ENCODE results near the gene CYP46A1.

DNA sequence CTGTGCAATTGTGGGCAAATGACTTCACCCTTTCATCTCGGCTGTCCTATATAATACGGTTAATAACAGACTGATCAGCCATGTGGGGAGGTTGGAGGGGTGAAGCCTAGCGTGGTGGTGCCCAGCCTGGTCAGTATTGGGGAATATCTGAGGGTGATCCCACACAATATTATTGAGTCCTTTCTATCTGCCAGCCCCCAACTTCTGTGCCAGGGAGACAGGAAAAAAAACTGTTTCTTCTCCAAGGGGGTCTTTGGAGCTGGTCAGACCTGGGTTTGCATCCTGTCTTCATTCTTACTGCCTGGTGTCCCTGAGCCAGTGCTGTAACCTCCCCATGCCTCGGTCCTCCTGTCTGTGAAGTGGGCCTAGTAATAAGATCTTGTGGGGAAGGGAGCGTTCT lies 6.5 kb downstream of the CYP46A1 start:
- TF ChIP-seq, protein P1, sequence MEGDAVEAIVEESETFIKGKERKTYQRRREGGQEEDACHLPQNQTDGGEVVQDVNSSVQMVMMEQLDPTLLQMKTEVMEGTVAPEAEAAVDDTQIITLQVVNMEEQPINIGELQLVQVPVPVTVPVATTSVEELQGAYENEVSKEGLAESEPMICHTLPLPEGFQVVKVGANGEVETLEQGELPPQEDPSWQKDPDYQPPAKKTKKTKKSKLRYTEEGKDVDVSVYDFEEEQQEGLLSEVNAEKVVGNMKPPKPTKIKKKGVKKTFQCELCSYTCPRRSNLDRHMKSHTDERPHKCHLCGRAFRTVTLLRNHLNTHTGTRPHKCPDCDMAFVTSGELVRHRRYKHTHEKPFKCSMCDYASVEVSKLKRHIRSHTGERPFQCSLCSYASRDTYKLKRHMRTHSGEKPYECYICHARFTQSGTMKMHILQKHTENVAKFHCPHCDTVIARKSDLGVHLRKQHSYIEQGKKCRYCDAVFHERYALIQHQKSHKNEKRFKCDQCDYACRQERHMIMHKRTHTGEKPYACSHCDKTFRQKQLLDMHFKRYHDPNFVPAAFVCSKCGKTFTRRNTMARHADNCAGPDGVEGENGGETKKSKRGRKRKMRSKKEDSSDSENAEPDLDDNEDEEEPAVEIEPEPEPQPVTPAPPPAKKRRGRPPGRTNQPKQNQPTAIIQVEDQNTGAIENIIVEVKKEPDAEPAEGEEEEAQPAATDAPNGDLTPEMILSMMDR (IDR thresholded peaks at IDR 0.05): no peak
- TF ChIP-seq ZFX (IDR thresholded peaks at IDR 0.05; ENCODE audit: borderline replicate concordance): no peak

All from 22Rv1 (cell line).